HEK293T (cell line): ENCODE data around the gene OR7C2.

Source experiments
- CTCF ChIA-PET: fragments of 350-600 bp; formaldehyde crosslinking; extraction: SDS; loops from one replicate; lab custom pipeline; 2021; ENCODE audit warnings: antibody characterized with exemption, inconsistent platforms; lab: Yijun Ruan, JAX
- POLR2A ChIA-PET: fragments of 350-600 bp; formaldehyde crosslinking; extraction: SDS; loops from one replicate; lab custom pipeline; 2020; ENCODE audit warnings: antibody characterized with exemption, inconsistent platforms; lab: Yijun Ruan, JAX
- DNase-seq: peaks from one replicate; pipeline ENCODE4 v3.0.0; 2012; ENCODE audit warnings: mixed read lengths; ENCODE audit errors: extremely low spot score
- ARNT ChIP-seq: fragments of 450-650 bp; IDR thresholded peaks from 2 replicates; pipeline ENCODE4 v1.6.1; 2017; ENCODE audit warnings: mild to moderate bottlenecking
- BHLHE40 ChIP-seq: fragments of 450-650 bp; IDR thresholded peaks from 2 replicates; pipeline ENCODE4 v1.6.1; 2016; ENCODE audit warnings: mild to moderate bottlenecking, moderate library complexity, borderline replicate concordance
- CTBP1 ChIP-seq: fragments of 450-650 bp; IDR thresholded peaks from 2 replicates; pipeline ENCODE4 v1.6.1; 2016; ENCODE audit warnings: borderline replicate concordance
- ELF4 ChIP-seq: fragments of 450-650 bp; IDR thresholded peaks from 2 replicates; pipeline ENCODE4 v1.6.1; 2017; ENCODE audit warnings: antibody characterized with exemption
- FOXA1 ChIP-seq: fragments of 450-650 bp; IDR thresholded peaks from 2 replicates; pipeline ENCODE4 v1.6.1; 2016; ENCODE audit warnings: mild to moderate bottlenecking
- FOXK2 ChIP-seq: fragments of 450-650 bp; IDR thresholded peaks from 2 replicates; pipeline ENCODE4 v1.6.1; 2016; ENCODE audit warnings: mild to moderate bottlenecking
- FOXM1 ChIP-seq: fragments of 450-650 bp; IDR thresholded peaks from 2 replicates; pipeline ENCODE4 v1.6.1; 2017; ENCODE audit warnings: mild to moderate bottlenecking, borderline replicate concordance
- HDGF ChIP-seq: fragments of 450-650 bp; IDR thresholded peaks from 2 replicates; pipeline ENCODE4 v1.6.1; 2017; ENCODE audit warnings: antibody characterized with exemption, borderline replicate concordance
- L3MBTL2 ChIP-seq: fragments of 450-650 bp; conservative IDR thresholded peaks from 2 replicates; pipeline ENCODE4 v1.6.1; 2016; ENCODE audit warnings: mild to moderate bottlenecking
- LEF1 ChIP-seq: fragments of 450-650 bp; IDR thresholded peaks from 2 replicates; pipeline ENCODE4 v1.6.1; 2017; ENCODE audit warnings: mild to moderate bottlenecking, borderline replicate concordance
- NFRKB ChIP-seq: fragments of 450-650 bp; IDR thresholded peaks from 2 replicates; pipeline ENCODE4 v1.6.1; 2016; ENCODE audit warnings: mild to moderate bottlenecking, moderate library complexity
- PKNOX1 ChIP-seq: fragments of 450-650 bp; IDR thresholded peaks from 2 replicates; pipeline ENCODE4 v1.6.1; 2016
- SP1 ChIP-seq: fragments of 450-650 bp; IDR thresholded peaks from 2 replicates; pipeline ENCODE4 v1.6.1; 2017
- SUZ12 ChIP-seq: fragments of 450-650 bp; IDR thresholded peaks from 2 replicates; pipeline ENCODE4 v1.6.1; 2016; ENCODE audit warnings: mild to moderate bottlenecking
- TARDBP ChIP-seq: fragments of 450-650 bp; IDR thresholded peaks from 2 replicates; pipeline ENCODE4 v1.6.1; 2016
- ZNF384 ChIP-seq: fragments of 450-650 bp; IDR thresholded peaks from 2 replicates; pipeline ENCODE4 v1.6.1; 2016

OR7C2 gene

GRCh38 chr19:14985133-14985532 is 43.8 kb downstream of the OR7C2 start:
- TF ChIP-seq FOXK2 (no peak), TARDBP (no peak), NFRKB (no peak), BHLHE40 (no peak), HDGF (no peak), ELF4 (no peak), FOXM1 (no peak), CTBP1 (no peak), SUZ12 (no peak), ARNT (no peak), L3MBTL2 (no peak), ZNF384 (no peak), FOXA1 (no peak), LEF1 (no peak), SP1 (no peak), PKNOX1 (no peak)
- POLR2A ChIA-PET: no interaction called here
- no peak for DNase-seq
- CTCF ChIA-PET: no interaction called here
